Measurements from ENCODE around the gene PHF19. TPM values are rescaled to one million over a fixed set of nuclear protein-coding genes. Genes with fewer than 3 reads are reported as not detected.

The PHF19 gene
- total RNA-seq, 2 donors from 2014 or later: 47.9 to 81.7 TPM

GRCh38 chr9:120923620-120924328 is 46.8 kb upstream of the PHF19 start:
- Histone ChIP-seq H3K27ac (peak overlapping the region; percentile 96), H3K4me1 (ENCODE audit: control insufficient read depth in 1 of 2, low read depth in 2 of 2) (peaks cover 59 to 95% of the 10 kb centered on the region in 2 donors), H3K36me3 (no peaks in the 10 kb centered on the region), H3K4me3 (peak overlapping the region; percentile 21), H3K27me3 (replicated peaks; ENCODE audit: insufficient read depth) (no peaks in the 10 kb centered on the region), H3K9me3 (no peaks in the 10 kb centered on the region)
- TF ChIP-seq CTCF (IDR thresholded peaks at IDR 0.05): no peak
- ATAC-seq (ENCODE audit: insufficient number of reproducible peaks, low FRiP score, low read depth): no peak
- no peak for DNase-seq (ENCODE audit: low spot score)

GRCh38 chr9:120922404-120923195 is 45.6 kb upstream of the PHF19 start:
- Histone ChIP-seq H3K4me1 (ENCODE audit: control insufficient read depth in 1 of 2, low read depth in 2 of 2) (peaks cover 63 to 97% of the 10 kb centered on the region in 2 donors), H3K9me3 (no peaks in the 10 kb centered on the region), H3K27ac (peak overlapping the region; percentile 96), H3K36me3 (no peaks in the 10 kb centered on the region), H3K27me3 (replicated peaks; ENCODE audit: insufficient read depth) (no peaks in the 10 kb centered on the region), H3K4me3 (no peak overlapping the region)
- DNase-seq (ENCODE audit: low spot score) (no peak), ATAC-seq (ENCODE audit: insufficient number of reproducible peaks, low FRiP score, low read depth) (no peak)
- no peak for TF ChIP-seq CTCF (IDR thresholded peaks at IDR 0.05)

GRCh38 chr9:120921661-120922181 is 44.7 kb upstream of the PHF19 start:
- DNase-seq (ENCODE audit: low spot score) (no peak), ATAC-seq (ENCODE audit: insufficient number of reproducible peaks, low FRiP score, low read depth) (no peak)
- Histone ChIP-seq H3K4me1 (ENCODE audit: control insufficient read depth in 1 of 2, low read depth in 2 of 2) (peaks cover 66 to 97% of the 10 kb centered on the region in 2 donors), H3K27ac (peak overlapping the region; percentile 96), H3K36me3 (no peaks in the 10 kb centered on the region), H3K9me3 (no peaks in the 10 kb centered on the region), H3K27me3 (replicated peaks; ENCODE audit: insufficient read depth) (no peaks in the 10 kb centered on the region), H3K4me3 (peak overlapping the region; percentile 12)
- no peak for TF ChIP-seq CTCF (IDR thresholded peaks at IDR 0.05)

- DNase-seq (ENCODE audit: low spot score) (no peak), ATAC-seq (ENCODE audit: insufficient number of reproducible peaks, low FRiP score, low read depth) (no peak)
- TF ChIP-seq CTCF (IDR thresholded peaks at IDR 0.05): no peak
- peak overlapping the region; percentile 96 for H3K27ac ChIP-seq
- H3K9me3 ChIP-seq: no peaks in the 10 kb centered on the region
- H3K4me1 ChIP-seq (ENCODE audit: control insufficient read depth in 1 of 2, low read depth in 2 of 2): peaks cover 66 to 96% of the 10 kb centered on the region in 2 donors
- H3K27me3 ChIP-seq (replicated peaks; ENCODE audit: insufficient read depth): no peaks in the 10 kb centered on the region
- no peak overlapping the region for H3K4me3 ChIP-seq
- no peaks in the 10 kb centered on the region for H3K36me3 ChIP-seq
Measured at GRCh38 chr9:120920806-120921178, 43.8 kb upstream of the PHF19 start.
